ENCODE data around the gene ZNF20. TPM values are rescaled to one million over a fixed set of nuclear protein-coding genes. Genes with fewer than 3 reads are reported as not detected.
"Not testable (repeated sequence)": the region's sequence is repeated elsewhere in the genome, so short reads cannot be mapped to it uniquely, and the experiment has no call there.

ZNF20 gene
- total RNA-seq, 2 experiments from 2014 or later = 5.9 to 7.2 TPM

DNA sequence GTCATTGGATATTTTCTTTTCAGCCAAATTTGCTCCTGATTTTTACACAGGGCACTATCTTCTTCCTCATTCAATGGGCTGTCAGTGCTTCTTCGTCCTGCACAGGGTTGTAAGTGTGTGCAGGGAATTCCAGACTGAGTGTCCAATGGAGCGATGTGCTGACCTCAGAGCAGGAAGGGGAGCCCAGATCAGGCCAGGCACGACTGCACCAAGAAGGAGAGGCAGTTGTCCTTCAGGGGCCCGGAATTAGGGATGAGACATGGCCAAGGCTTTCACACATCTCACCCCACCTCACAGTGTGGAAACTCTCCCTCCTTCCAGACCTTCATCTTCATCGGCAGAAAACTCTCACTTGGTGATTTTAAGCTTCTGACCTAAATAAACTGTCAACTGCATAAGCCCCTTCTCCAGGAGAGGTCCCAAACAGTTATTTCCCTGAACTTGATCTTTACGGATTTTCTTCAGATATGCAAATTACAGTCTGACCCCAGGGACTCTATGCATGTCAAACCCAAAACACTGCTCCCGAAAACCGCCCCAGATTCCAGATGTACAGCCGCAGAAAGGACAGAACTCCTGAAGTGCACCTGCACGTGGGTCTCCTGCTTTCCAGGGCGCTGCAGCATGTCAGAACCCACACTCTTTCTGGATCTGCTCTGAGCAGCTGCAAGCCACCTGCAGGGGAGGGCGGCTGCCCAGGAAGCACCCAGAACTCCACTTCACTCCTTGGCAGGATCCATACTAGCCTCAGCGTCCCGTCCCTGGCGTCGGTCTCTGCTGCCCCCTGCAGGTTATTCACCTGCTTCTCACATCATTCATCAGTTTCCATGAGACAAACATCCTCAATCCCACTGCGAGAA lies 625 bp upstream of the ZNF20 start:
- Mint-ChIP-seq H3K27me3 (no peaks in the 10 kb centered on the region), H3K4me1 (peaks cover 23% of the 10 kb centered on the region), H3K4me3 (peak overlapping the region; percentile 94), H3K27ac (peak overlapping the region; percentile 67), H3K9me3 (peaks cover 6% of the 10 kb centered on the region), H3K36me3 (peaks cover 28% of the 10 kb centered on the region)
- POLR2A ChIA-PET = interaction anchor here (0.6 to 1.7 kb wide), 10 partner anchors 16 to 225 kb away, joined by 3 to 13 read pairs (median 6); partner anchors contain the start of genes ZNF136, ZNF44, ZNF442 and ZNF563
- peak; percentile 61 for ATAC-seq (ENCODE audit: low read depth)
- peak; percentile 83 for DNase-seq

- H3K9me3 Mint-ChIP-seq = no peaks in the 10 kb centered on the region
- H3K4me1 Mint-ChIP-seq = peaks cover 23% of the 10 kb centered on the region
- DNase-seq = no peak
- no peaks in the 10 kb centered on the region for H3K27me3 Mint-ChIP-seq
- H3K4me3 Mint-ChIP-seq = peak overlapping the region; percentile 94
- no peak overlapping the region for H3K27ac Mint-ChIP-seq
- H3K36me3 Mint-ChIP-seq = peaks cover 34% of the 10 kb centered on the region
- ATAC-seq (ENCODE audit: low read depth) = no peak
- POLR2A ChIA-PET = interaction anchor here (1.3 to 1.4 kb wide), 4 partner anchors 17 to 226 kb away, joined by 4 to 13 read pairs (median 8); partner anchors contain the start of genes ZNF136, ZNF442 and ZNF625
Observed at GRCh38 chr19:12139269-12139668, 881 bp downstream of the ZNF20 start.

DNA sequence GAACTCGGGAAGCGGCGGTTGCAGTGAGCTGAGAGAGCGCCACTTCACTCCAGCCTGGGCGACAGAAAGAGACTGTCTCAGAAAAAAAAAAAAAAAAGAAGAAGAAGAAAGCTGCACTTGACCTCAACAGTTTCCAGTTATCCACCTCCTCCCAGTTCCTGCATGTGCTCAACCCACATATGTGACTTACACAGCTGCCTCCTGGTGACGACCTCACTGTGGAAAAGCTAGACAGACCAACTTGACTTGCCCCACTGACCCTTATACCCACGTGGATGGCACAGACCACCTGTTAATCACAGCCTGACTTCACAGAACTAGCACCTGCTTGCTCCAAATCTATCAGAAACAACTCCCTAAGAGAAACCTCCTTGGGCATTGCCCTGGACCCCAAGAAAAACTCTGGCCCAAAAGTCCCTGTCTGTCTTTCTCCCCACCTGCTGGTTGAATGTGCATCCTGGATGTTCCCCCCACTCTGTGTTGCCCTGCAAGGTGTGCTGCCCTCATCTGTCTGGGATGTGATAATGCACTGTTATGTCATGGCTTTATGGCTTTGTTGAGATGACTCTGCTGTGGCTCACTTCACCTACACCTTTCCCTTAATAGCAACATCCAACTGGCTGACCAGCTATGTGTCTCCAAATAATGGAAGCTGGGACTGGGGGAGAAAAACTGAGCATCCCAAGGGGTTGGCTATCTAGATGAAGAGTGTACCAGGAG lies 2.8 kb downstream of the ZNF20 start:
- Mint-ChIP-seq H3K27ac (no peak overlapping the region), H3K9me3 (peaks cover 9% of the 10 kb centered on the region), H3K27me3 (no peaks in the 10 kb centered on the region), H3K4me3 (peak overlapping the region; percentile 15), H3K4me1 (peaks cover 23% of the 10 kb centered on the region), H3K36me3 (peaks cover 53% of the 10 kb centered on the region)
- POLR2A ChIA-PET = interaction anchor here (0.6 to 0.8 kb wide), 2 partner anchors 85 to 154 kb away, joined by 3 to 4 read pairs; no protein-coding TSS in a partner anchor
- DNase-seq (no peak), ATAC-seq (ENCODE audit: low read depth) (peak; percentile 11)

- POLR2A ChIA-PET = no interaction called here
- Mint-ChIP-seq H3K27ac (no peak overlapping the region), H3K27me3 (no peaks in the 10 kb centered on the region), H3K4me1 (peaks cover 7% of the 10 kb centered on the region), H3K9me3 (peaks cover 22% of the 10 kb centered on the region), H3K36me3 (peaks cover 65% of the 10 kb centered on the region), H3K4me3 (no peak overlapping the region)
- DNase-seq (no peak), ATAC-seq (ENCODE audit: low read depth) (no peak)
Observed at GRCh38 chr19:12133069-12133468, 7.1 kb downstream of the ZNF20 start.

GRCh38 chr19:12126707-12127106 lies 13.4 kb downstream of the ZNF20 start:
- no peak overlapping the region for H3K27ac Mint-ChIP-seq
- peaks cover 14% of the 10 kb centered on the region for H3K9me3 Mint-ChIP-seq
- H3K4me3 Mint-ChIP-seq = no peak overlapping the region
- peaks cover 15% of the 10 kb centered on the region for H3K36me3 Mint-ChIP-seq
- H3K4me1 Mint-ChIP-seq = no peaks in the 10 kb centered on the region
- DNase-seq (no peak), ATAC-seq (ENCODE audit: low read depth) (no peak)
- POLR2A ChIA-PET = interaction anchor here (1.1 kb wide), 1 partner anchor 114 kb away, joined by 5 read pairs; no protein-coding TSS in a partner anchor
- H3K27me3 Mint-ChIP-seq = no peaks in the 10 kb centered on the region

GRCh38 chr19:12117201-12117970 lies 22.8 kb downstream of the ZNF20 start:
- POLR2A ChIA-PET = no interaction called here

GRCh38 chr19:12113121-12113520 lies 27.0 kb downstream of the ZNF20 start:
- no peaks in the 10 kb centered on the region for H3K4me1 Mint-ChIP-seq
- ATAC-seq (ENCODE audit: low read depth) = no peak
- peaks cover 44% of the 10 kb centered on the region for H3K9me3 Mint-ChIP-seq
- POLR2A ChIA-PET = no interaction called here
- H3K27ac Mint-ChIP-seq = no peak overlapping the region
- no peak for DNase-seq
- H3K27me3 Mint-ChIP-seq = no peaks in the 10 kb centered on the region
- peaks cover 58% of the 10 kb centered on the region for H3K36me3 Mint-ChIP-seq
- H3K4me3 Mint-ChIP-seq = no peak overlapping the region

More at GRCh38 chr19:12117201-12117970, 22.8 kb downstream of the ZNF20 start:
- H3K27me3 Mint-ChIP-seq = no peaks in the 10 kb centered on the region
- H3K9me3 Mint-ChIP-seq = peaks cover 23% of the 10 kb centered on the region
- H3K27ac Mint-ChIP-seq = no peak overlapping the region
- DNase-seq = no peak
- peaks cover 34% of the 10 kb centered on the region for H3K36me3 Mint-ChIP-seq
- no peak for ATAC-seq (ENCODE audit: low read depth)
- H3K4me1 Mint-ChIP-seq = no peaks in the 10 kb centered on the region
- no peak overlapping the region for H3K4me3 Mint-ChIP-seq

- DNase-seq (no peak), ATAC-seq (ENCODE audit: low read depth) (no peak)
- Mint-ChIP-seq H3K27ac (no peak overlapping the region), H3K4me1 (no peaks in the 10 kb centered on the region), H3K4me3 (no peak overlapping the region), H3K36me3 (peaks cover 58% of the 10 kb centered on the region), H3K27me3 (no peaks in the 10 kb centered on the region), H3K9me3 (peaks cover 44% of the 10 kb centered on the region)
- POLR2A ChIA-PET = no interaction called here
Observed at GRCh38 chr19:12112701-12113100, 27.4 kb downstream of the ZNF20 start.

- Mint-ChIP-seq H3K27ac (no peak overlapping the region), H3K4me1 (no peaks in the 10 kb centered on the region), H3K9me3 (peaks cover 44% of the 10 kb centered on the region), H3K36me3 (peaks cover 61% of the 10 kb centered on the region), H3K27me3 (no peaks in the 10 kb centered on the region), H3K4me3 (no peak overlapping the region)
- POLR2A ChIA-PET = interaction anchor here (0.6 kb wide), 1 partner anchor 99 kb away, joined by 4 read pairs; no protein-coding TSS in a partner anchor
- ATAC-seq (ENCODE audit: low read depth) (no peak), DNase-seq (no peak)
Observed at GRCh38 chr19:12111943-12112637, 28.1 kb downstream of the ZNF20 start.

DNA sequence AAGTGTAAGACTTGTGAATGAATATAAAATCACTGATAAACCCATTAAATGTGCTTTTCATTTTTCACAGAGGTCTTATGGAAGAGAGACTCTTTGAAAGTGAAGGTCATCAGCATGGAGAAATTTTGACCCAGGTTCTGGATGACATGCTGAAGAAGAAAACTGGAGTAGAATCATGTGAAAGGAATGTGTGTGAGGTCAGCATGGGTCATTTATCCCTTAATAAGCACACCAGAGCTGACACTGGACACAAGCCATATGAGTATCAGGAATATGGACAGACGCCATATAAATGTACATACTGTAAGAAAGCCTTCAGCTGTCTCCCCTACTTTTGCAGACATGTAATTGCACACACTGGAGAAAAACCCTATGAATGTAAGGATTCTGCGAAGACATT lies 29.0 kb downstream of the ZNF20 start:
- H3K4me3 Mint-ChIP-seq = no peak overlapping the region
- peaks cover 44% of the 10 kb centered on the region for H3K9me3 Mint-ChIP-seq
- POLR2A ChIA-PET = interaction anchor here (0.6 kb wide), 1 partner anchor 98 kb away, joined by 4 read pairs; no protein-coding TSS in a partner anchor
- H3K27ac Mint-ChIP-seq = no peak overlapping the region
- peaks cover 66% of the 10 kb centered on the region for H3K36me3 Mint-ChIP-seq
- H3K4me1 Mint-ChIP-seq = no peaks in the 10 kb centered on the region
- no peak for ATAC-seq (ENCODE audit: low read depth)
- no peaks in the 10 kb centered on the region for H3K27me3 Mint-ChIP-seq
- DNase-seq = no peak

GRCh38 chr19:12103909-12104308 lies 36.2 kb downstream of the ZNF20 start:
- ATAC-seq (ENCODE audit: low read depth); DNase-seq; H3K27me3 Mint-ChIP-seq; H3K4me1 Mint-ChIP-seq; H3K27ac Mint-ChIP-seq; POLR2A ChIA-PET; H3K4me3 Mint-ChIP-seq: not testable (repeated sequence)
- Mint-ChIP-seq H3K9me3 (peaks cover 34% of the 10 kb centered on the region), H3K36me3 (peaks cover 27% of the 10 kb centered on the region)

- Mint-ChIP-seq H3K27ac (no peak overlapping the region), H3K36me3 (peaks cover 37% of the 10 kb centered on the region), H3K4me3 (no peak overlapping the region), H3K9me3 (peaks cover 30% of the 10 kb centered on the region), H3K27me3 (no peaks in the 10 kb centered on the region), H3K4me1 (peaks cover 5% of the 10 kb centered on the region)
- POLR2A ChIA-PET = interaction anchor here (0.6 kb wide), 1 partner anchor 624 kb away, joined by 4 read pairs; no protein-coding TSS in a partner anchor
- ATAC-seq (ENCODE audit: low read depth) = no peak
- DNase-seq = no peak
Observed at GRCh38 chr19:12098040-12098439, 42.1 kb downstream of the ZNF20 start.
